GM20000 (cell line): Measurements from ENCODE around the gene DNAJC19.
"Not testable (repeated sequence)": the region's sequence is repeated elsewhere in the genome, so short reads cannot be mapped to it uniquely, and the experiment has no call there.

ENCODE experiments used
- DNase-seq: peaks from one replicate; pipeline ENCODE4 v3.0.0; 2012; ENCODE audit warnings: low spot score
- CTCF ChIP-seq: IDR thresholded peaks from 2 replicates; pipeline ENCODE4 v1.5.1; 2012; ENCODE audit warnings: mild to moderate bottlenecking, control low read depth; ENCODE audit errors: extremely low read depth, missing control alignments

DNAJC19 gene

GRCh38 chr3:181006541-181006940 lies 17.0 kb upstream of the DNAJC19 start:
- no peak for TF ChIP-seq CTCF
- no peak for DNase-seq

- DNase-seq = not testable (repeated sequence)
Measured at GRCh38 chr3:181003469-181003868, 13.9 kb upstream of the DNAJC19 start.

GRCh38 chr3:181002331-181002730 lies 12.8 kb upstream of the DNAJC19 start:
- DNase-seq = not testable (repeated sequence)

GRCh38 chr3:180996415-180996932 lies 6.9 kb upstream of the DNAJC19 start:
- no peak for TF ChIP-seq CTCF
- no peak for DNase-seq

GRCh38 chr3:180990505-180990904 lies 969 bp upstream of the DNAJC19 start:
- DNase-seq = no peak
- no peak for TF ChIP-seq CTCF

GRCh38 chr3:180987344-180987743 lies 2.2 kb downstream of the DNAJC19 start:
- no peak for TF ChIP-seq CTCF
- DNase-seq = no peak

- DNase-seq = not testable (repeated sequence)
Measured at GRCh38 chr3:180986366-180986765, 3.2 kb downstream of the DNAJC19 start.

GRCh38 chr3:180983136-180983535 lies 6.4 kb downstream of the DNAJC19 start:
- no peak for DNase-seq
- no peak for TF ChIP-seq CTCF

- TF ChIP-seq CTCF = no peak
- no peak for DNase-seq
Measured at GRCh38 chr3:180981912-180982311, 7.6 kb downstream of the DNAJC19 start.
